HepG2 (cell line): ENCODE data around the gene SRP9. TPM values are rescaled to one million over a fixed set of nuclear protein-coding genes. Genes with fewer than 3 reads are reported as not detected.
A peak's percentile ranks its signal among the peaks of the same experiment; 100 is the strongest.

Experiments used
- AGO1 ChIP-seq: fragments of 200-400 bp; formaldehyde crosslinking; IDR thresholded peaks from 2 replicates; pipeline ENCODE4 v1.6.1; 2017; ENCODE audit warnings: mild to moderate bottlenecking, low read depth, low read length, moderate library complexity; ENCODE audit not compliant: poor library complexity, severe bottlenecking
- BATF2 ChIP-seq: sonication (generic); formaldehyde crosslinking; IDR thresholded peaks from 2 replicates; pipeline ENCODE4 v1.8.0; 2022; ENCODE audit warnings: mild to moderate bottlenecking, missing genetic modification reagents, moderate library complexity
- HNF1B ChIP-seq: sonication (generic); formaldehyde crosslinking; IDR thresholded peaks from 2 replicates; pipeline ENCODE4 v1.5.1; 2020; ENCODE audit warnings: mild to moderate bottlenecking, moderate library complexity, missing genetic modification reagents
- MYPOP ChIP-seq: sonication (generic); formaldehyde crosslinking; IDR thresholded peaks from 2 replicates; pipeline ENCODE4 v1.8.1; 2023; ENCODE audit warnings: mild to moderate bottlenecking, moderate library complexity, missing genetic modification reagents
- NAIF1 ChIP-seq: sonication (generic); formaldehyde crosslinking; IDR thresholded peaks from 2 replicates; pipeline ENCODE4 v1.5.0; 2020; ENCODE audit warnings: mild to moderate bottlenecking, missing genetic modification reagents, borderline replicate concordance
- NBN ChIP-seq: fragments of 450-650 bp; conservative IDR thresholded peaks from 2 replicates; pipeline ENCODE4 v1.6.1; 2017
- PRDM4 ChIP-seq: sonication (generic); formaldehyde crosslinking; IDR thresholded peaks from 2 replicates; pipeline ENCODE4 v1.9.0; 2021; ENCODE audit warnings: missing genetic modification reagents, borderline replicate concordance
- ZBTB2 ChIP-seq: sonication (generic); formaldehyde crosslinking; IDR thresholded peaks from 2 replicates; pipeline ENCODE4 v1.8.0; 2022; ENCODE audit warnings: low read depth, missing genetic modification reagents
- ZNF333 ChIP-seq: sonication (generic); formaldehyde crosslinking; IDR thresholded peaks from 2 replicates; pipeline ENCODE4 v1.4.0; 2020; ENCODE audit warnings: mild to moderate bottlenecking, missing genetic modification reagents, borderline replicate concordance
- ZNF343 ChIP-seq: sonication (generic); formaldehyde crosslinking; IDR thresholded peaks from 2 replicates; pipeline ENCODE4 v1.4.0; 2020; ENCODE audit warnings: mild to moderate bottlenecking, missing genetic modification reagents
- ZNF362 ChIP-seq: sonication (generic); formaldehyde crosslinking; IDR thresholded peaks from 2 replicates; pipeline ENCODE4 v1.4.0; 2020; ENCODE audit warnings: missing genetic modification reagents, mild to moderate bottlenecking, borderline replicate concordance
- ZNF512 ChIP-seq: sonication (generic); formaldehyde crosslinking; IDR thresholded peaks from 2 replicates; pipeline ENCODE4 v1.4.0; 2020; ENCODE audit warnings: mild to moderate bottlenecking, missing genetic modification reagents
- ZNF761 ChIP-seq: sonication (generic); formaldehyde crosslinking; conservative IDR thresholded peaks from 2 replicates; pipeline ENCODE4 v1.4.0; 2020; ENCODE audit warnings: mild to moderate bottlenecking, missing genetic modification reagents
- ZSCAN9 ChIP-seq: IDR thresholded peaks from 2 replicates; pipeline ENCODE4 v1.6.1; 2016; ENCODE audit warnings: borderline replicate concordance
- polyA plus RNA-seq, 8 experiments: library from polyadenylated mRNA; depleted of rRNA in 3 of 8; stranded (reverse) in 7 of 8; unstranded in 1 of 8; fragments of >200 nt; fragmentation: Illumina TruSeq in 4 of 8; extraction: Trizol in 4 of 8; gene quantifications; 2 replicates each; pipeline versions ENCODE4 v1.2.1 to v1.2.3, GENCODE V29; 2011 to 2016; ENCODE audit warnings: low read depth in 4 of 8, missing spikeins in 1 of 8, mixed read lengths in 1 of 8; ENCODE audit not compliant: insufficient read depth in 1 of 8
- total RNA-seq, 5 experiments: library from RNA; depleted of rRNA; stranded (reverse); fragments of >200 nt; fragmentation: Illumina TruSeq; extraction: Trizol; gene quantifications; 2 replicates each; pipeline ENCODE4 v1.2.3, GENCODE V29; 2016; ENCODE audit warnings: low read depth in 1 of 5

The SRP9 gene
- total and polyA plus RNA-seq, 2 of the 13 experiments (the other 11 are each of a cell fraction or from before 2014, with no cell fraction given) = 251 to 307 TPM

- TF ChIP-seq MYPOP (CRISPR knock-in tag) (peak; percentile 27; the same call in 1 of the 2 replicates), ZNF512 (CRISPR knock-in tag) (no peak), ZNF362 (CRISPR knock-in tag) (no peak), ZNF333 (CRISPR knock-in tag) (no peak), ZNF761 (CRISPR knock-in tag) (0 out of 2 replicates have a peak, but pooled peaks have one; percentile 2), ZBTB2 (no peak), PRDM4 (CRISPR knock-in tag) (no peak), ZSCAN9 (CRISPR knock-in tag) (peak; percentile 78; the same call in 1 of the 2 replicates), NBN (no peak), ZNF343 (CRISPR knock-in tag) (0 out of 2 replicates have a peak, but pooled peaks have one; percentile 28), HNF1B (no peak; the same call in 1 of the 2 replicates), AGO1 (no peak), BATF2 (CRISPR knock-in tag) (no peak), NAIF1 (no peak)
Observed at GRCh38 chr1:225809842-225810578, 32.4 kb downstream of the SRP9 start, which contains the start of gene EPHX1 (continued).
